ENCODE data around the gene HEBP1. TPM values are rescaled to one million over a fixed set of nuclear protein-coding genes. Genes with fewer than 3 reads are reported as not detected.
A peak's percentile ranks its signal among the peaks of the same experiment; 100 is the strongest.

HEBP1 gene
- total RNA-seq, 1 donor from 2014 or later: 109 TPM

DNA sequence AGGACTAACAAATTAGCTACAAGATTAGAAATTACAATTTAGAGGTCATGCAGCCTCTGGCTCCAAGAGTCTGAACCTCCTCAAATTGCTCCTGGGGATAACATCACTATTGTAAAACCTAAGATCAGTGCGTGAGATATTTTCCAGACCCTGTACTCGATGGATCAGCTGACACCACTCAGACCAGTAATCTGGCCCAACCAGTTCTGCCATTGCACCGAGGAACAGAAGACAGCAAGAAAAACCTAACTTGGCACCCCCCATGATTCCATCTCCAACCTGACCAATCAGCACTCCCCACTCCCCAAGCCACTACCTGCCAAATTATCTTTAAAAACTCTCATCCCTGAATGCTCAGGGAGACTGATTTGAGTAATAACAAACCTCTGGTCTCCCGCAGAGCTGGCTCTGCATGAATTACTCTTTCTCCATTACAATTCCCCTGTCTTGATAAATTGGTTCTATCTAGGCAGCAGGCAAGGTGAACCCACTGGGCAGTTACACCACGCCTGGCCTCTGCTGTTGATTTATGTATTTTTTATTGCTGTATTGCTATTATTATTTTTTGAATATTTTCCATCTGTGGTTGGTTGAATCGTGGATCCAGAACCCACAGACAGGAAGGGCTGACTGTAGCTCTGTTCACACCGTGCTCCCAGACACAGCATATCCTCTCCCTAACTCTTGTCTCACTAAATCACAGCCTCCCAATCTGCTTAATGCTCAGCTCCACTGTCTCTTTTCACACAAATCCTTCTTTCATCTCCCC lies 9.2 kb downstream of the HEBP1 start:
- H3K4me1 Mint-ChIP-seq (ENCODE audit: low read depth): peaks cover 20% of the 10 kb centered on the region
- no peak overlapping the region for H3K4me3 Mint-ChIP-seq (ENCODE audit: low read depth)
- DNase-seq (ENCODE audit: low spot score, unreplicated experiment): no peak
- H3K27ac Mint-ChIP-seq: peak overlapping the region; percentile 33
- H3K36me3 Mint-ChIP-seq (ENCODE audit: insufficient read depth): peaks cover 20% of the 10 kb centered on the region
- TF ChIP-seq, protein P1, sequence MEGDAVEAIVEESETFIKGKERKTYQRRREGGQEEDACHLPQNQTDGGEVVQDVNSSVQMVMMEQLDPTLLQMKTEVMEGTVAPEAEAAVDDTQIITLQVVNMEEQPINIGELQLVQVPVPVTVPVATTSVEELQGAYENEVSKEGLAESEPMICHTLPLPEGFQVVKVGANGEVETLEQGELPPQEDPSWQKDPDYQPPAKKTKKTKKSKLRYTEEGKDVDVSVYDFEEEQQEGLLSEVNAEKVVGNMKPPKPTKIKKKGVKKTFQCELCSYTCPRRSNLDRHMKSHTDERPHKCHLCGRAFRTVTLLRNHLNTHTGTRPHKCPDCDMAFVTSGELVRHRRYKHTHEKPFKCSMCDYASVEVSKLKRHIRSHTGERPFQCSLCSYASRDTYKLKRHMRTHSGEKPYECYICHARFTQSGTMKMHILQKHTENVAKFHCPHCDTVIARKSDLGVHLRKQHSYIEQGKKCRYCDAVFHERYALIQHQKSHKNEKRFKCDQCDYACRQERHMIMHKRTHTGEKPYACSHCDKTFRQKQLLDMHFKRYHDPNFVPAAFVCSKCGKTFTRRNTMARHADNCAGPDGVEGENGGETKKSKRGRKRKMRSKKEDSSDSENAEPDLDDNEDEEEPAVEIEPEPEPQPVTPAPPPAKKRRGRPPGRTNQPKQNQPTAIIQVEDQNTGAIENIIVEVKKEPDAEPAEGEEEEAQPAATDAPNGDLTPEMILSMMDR (IDR thresholded peaks at IDR 0.05; ENCODE audit: unreplicated experiment): no peak
- no peaks in the 10 kb centered on the region for H3K27me3 Mint-ChIP-seq
- H3K9me3 Mint-ChIP-seq (ENCODE audit: low read depth): no peaks in the 10 kb centered on the region

DNA sequence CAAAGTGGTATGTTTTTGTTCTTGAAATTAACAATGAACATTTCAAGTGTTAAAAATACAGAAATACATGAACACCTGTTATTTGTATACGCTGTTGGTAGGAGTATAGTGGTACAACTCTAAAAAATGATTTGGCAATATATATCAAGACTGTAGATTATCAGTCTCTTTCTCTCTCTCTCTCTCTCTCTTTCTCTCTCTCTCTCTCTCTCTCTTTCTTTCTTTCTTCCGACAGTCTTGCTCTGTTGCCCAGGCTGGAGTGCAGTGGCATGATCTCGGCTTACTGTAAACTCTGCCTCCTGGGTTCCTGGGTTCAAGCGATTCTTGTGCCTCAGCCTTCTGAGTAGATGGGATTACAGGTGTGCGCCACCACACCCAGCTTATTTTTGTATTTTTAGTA lies 12.6 kb downstream of the HEBP1 start:
- Mint-ChIP-seq H3K4me3 (ENCODE audit: low read depth) (no peak overlapping the region), H3K9me3 (ENCODE audit: low read depth) (no peaks in the 10 kb centered on the region), H3K36me3 (ENCODE audit: insufficient read depth) (peaks cover 24% of the 10 kb centered on the region), H3K4me1 (ENCODE audit: low read depth) (peaks cover 12% of the 10 kb centered on the region), H3K27ac (no peak overlapping the region), H3K27me3 (no peaks in the 10 kb centered on the region)
- TF ChIP-seq, protein P1 (IDR thresholded peaks at IDR 0.05; ENCODE audit: unreplicated experiment): no peak
- no peak for DNase-seq (ENCODE audit: low spot score, unreplicated experiment)

DNA sequence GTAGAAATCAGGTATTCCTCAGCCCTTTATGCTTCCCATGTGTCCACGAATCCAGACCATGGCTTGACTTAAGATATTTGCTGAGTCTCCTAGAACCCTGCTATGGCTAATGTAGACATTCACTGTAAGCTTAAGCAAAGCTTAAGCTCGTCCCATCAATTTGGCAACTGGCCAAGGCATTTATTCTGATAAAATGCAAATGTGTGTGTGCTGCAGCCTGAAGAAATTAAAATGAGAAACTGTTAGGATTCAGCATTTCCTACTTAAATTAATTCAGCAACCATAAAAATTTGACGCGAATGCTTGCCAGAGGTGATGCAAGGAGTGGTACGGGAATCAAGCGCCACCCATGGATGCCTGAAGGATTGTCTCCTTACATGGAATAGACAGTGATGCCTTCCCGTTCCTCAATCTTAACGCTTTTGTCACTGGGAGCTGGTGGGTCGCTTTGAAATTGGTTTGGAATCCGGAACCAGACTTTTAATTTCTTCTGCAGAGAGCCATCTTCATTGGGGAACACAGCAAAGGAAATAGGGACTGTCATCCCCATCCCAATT lies 13.2 kb downstream of the HEBP1 start:
- TF ChIP-seq, protein P1 (IDR thresholded peaks at IDR 0.05; ENCODE audit: unreplicated experiment): no peak

DNA sequence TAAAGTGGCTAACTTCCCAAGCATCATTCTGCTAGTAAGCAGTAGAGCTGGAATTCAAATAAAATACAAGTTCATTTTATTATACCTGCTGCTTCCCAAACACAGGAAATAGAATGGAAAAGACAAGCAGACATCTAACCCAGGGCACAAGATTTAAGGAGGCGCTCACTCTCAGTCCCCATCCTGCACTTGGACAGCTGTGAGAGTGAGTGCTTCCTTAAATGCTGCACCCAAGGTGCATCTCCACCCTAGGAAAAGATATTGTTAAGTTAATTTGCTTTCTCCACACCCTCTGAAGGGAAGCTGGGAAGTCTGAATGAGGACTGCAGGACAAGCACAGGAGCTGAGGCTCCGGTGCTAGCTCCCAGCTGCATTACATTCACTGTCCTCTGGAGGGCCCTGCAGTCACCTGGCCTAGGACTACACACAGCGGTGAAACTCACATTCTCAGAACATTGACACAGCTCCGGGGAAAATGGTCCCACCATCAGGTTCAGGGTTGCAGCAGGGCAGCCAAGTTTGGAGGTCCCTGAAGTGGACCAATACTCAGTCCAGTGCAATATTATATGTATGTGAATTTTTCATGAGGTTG lies 14.2 kb downstream of the HEBP1 start:
- Mint-ChIP-seq H3K4me3 (ENCODE audit: low read depth) (no peak overlapping the region), H3K36me3 (ENCODE audit: insufficient read depth) (peaks cover 22% of the 10 kb centered on the region), H3K9me3 (ENCODE audit: low read depth) (no peaks in the 10 kb centered on the region), H3K27me3 (no peaks in the 10 kb centered on the region), H3K27ac (no peak overlapping the region), H3K4me1 (ENCODE audit: low read depth) (peaks cover 4% of the 10 kb centered on the region)
- no peak for DNase-seq (ENCODE audit: low spot score, unreplicated experiment)
- TF ChIP-seq, protein P1 (IDR thresholded peaks at IDR 0.05; ENCODE audit: unreplicated experiment): peak; percentile 68

More for the DNA sequence above, 13.2 kb downstream of the HEBP1 start:
- Mint-ChIP-seq H3K27me3 (no peaks in the 10 kb centered on the region), H3K4me1 (ENCODE audit: low read depth) (peaks cover 12% of the 10 kb centered on the region), H3K4me3 (ENCODE audit: low read depth) (no peak overlapping the region), H3K36me3 (ENCODE audit: insufficient read depth) (peaks cover 24% of the 10 kb centered on the region), H3K9me3 (ENCODE audit: low read depth) (no peaks in the 10 kb centered on the region), H3K27ac (no peak overlapping the region)
- no peak for DNase-seq (ENCODE audit: low spot score, unreplicated experiment)

DNA sequence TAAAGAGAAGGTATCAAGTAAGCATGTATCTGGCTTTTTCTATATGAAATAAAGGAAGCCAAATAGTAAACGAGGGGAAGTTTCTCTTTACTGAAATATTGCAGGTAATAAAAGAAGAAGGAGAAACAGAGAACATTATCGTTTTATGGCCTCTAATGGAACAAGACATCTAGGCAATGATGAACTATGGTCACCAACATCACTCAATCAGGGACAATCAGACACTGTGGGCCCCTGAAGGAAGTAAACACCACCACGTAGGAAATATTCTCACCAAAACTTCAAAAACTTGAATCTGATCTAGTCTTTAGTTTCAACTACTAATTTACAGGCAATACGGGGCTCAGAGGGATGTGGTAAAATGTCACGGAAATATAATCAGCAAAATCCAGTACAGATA lies 15.9 kb downstream of the HEBP1 start:
- H3K4me3 Mint-ChIP-seq (ENCODE audit: low read depth): no peak overlapping the region
- TF ChIP-seq, protein P1 (IDR thresholded peaks at IDR 0.05; ENCODE audit: unreplicated experiment): no peak
- H3K4me1 Mint-ChIP-seq (ENCODE audit: low read depth): no peaks in the 10 kb centered on the region
- no peaks in the 10 kb centered on the region for H3K27me3 Mint-ChIP-seq
- H3K36me3 Mint-ChIP-seq (ENCODE audit: insufficient read depth): peaks cover 20% of the 10 kb centered on the region
- H3K27ac Mint-ChIP-seq: no peak overlapping the region
- no peak for DNase-seq (ENCODE audit: low spot score, unreplicated experiment)
- H3K9me3 Mint-ChIP-seq (ENCODE audit: low read depth): no peaks in the 10 kb centered on the region
